Stimulated activated CD8-positive, alpha-beta memory T cell treated with anti-CD3 and anti-CD28 coated beads, Interleukin-7, amount 100 ng/mL, for 48 hours (primary cell): Measurements from ENCODE around the gene LRP1B.
"Not testable (repeated sequence)": the region's sequence is repeated elsewhere in the genome, so short reads cannot be mapped to it uniquely, and the experiment has no call there.

Experiments
- DNase-seq, 2 donors: peaks; one replicate each; pipeline ENCODE4 v3.0.0-alpha.2; 2020; ENCODE audit warnings: low read depth in 1 of 2; ENCODE audit errors: extremely low read depth in 1 of 2

LRP1B gene

GRCh38 chr2:140509765-140510164 is 1621.1 kb downstream of the LRP1B start:
- DNase-seq = no peak

DNA sequence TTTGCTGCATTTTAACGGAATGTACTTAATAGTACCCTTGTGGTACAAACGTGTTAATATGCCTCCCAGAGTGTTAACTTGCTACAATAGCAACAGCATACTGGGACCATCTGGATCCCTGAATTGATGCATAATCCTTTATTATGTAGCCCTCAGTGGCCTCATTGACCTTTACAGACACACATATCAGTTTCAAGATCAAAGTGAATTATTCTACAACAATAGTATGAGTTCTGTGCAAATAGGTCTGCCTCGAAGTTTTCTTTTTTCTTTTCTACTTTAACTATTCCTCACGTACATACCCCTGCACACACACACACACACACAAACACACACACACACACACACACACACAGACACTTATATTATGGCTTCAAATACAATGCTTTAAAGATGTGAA is 1622.1 kb downstream of the LRP1B start:
- no peak for DNase-seq

- DNase-seq = no peak
Measured at GRCh38 chr2:140506606-140507005, 1624.2 kb downstream of the LRP1B start.

DNA sequence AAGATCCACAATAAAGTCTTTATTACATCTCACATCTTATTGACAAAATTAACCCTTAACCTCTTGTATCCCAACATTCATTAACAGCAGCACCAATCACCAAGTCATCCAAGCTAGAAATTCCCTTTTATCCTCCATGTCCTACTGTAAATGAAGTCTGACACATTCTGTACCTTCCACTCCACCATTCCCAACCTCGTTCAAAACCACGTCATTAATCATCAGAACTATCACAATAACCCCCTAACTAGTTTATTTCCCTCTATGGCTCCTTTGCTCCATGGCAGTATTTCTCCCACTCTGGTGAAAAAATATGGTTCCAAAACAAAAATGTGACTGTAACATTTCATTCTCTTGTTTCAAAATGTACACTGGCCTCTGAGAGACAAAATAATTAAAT is 1626.2 kb downstream of the LRP1B start:
- no peak for DNase-seq

- DNase-seq = no peak
Measured at GRCh38 chr2:140502951-140503630, 1627.7 kb downstream of the LRP1B start.

DNA sequence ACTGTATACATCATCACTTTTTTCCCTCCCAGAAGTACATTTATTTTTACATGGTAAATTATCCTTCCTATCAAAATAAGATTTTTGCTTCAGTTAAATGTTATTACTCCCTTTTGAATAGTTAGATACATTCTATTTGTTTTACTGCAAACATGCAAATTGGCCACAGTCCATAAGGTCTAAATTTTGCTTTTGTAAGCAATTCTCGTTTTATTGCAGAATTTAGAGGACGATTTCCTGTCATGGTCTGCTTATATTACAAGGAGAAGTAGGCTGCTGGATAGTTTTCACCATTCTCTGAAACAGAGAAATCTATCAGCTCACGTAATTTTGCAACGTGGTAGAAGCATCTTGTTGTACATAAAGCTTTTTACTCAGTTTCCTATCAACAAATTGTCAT is 1632.5 kb downstream of the LRP1B start:
- DNase-seq = no peak

- DNase-seq = no peak
Measured at GRCh38 chr2:140496714-140497113, 1634.1 kb downstream of the LRP1B start.

GRCh38 chr2:140491876-140492275 is 1638.9 kb downstream of the LRP1B start:
- no peak for DNase-seq

DNA sequence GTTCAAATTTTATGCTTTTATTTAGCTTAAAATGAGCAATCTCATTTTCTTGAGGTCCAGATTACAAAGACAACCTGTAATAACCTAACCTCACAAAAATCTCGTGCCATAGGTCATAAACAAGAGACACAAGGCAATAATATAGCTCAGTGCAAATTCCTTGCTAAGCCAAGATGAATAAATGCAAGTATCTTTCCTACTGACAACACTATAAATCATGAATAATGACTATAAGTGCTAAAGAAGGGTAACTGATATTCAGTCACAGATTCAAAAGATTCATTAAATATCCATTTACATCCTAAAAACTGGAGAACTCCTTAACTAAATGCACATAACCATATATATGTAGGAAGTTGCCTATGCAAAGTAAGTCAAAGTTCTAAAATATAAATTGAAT is 1641.6 kb downstream of the LRP1B start:
- no peak for DNase-seq

- no peak for DNase-seq
Measured at GRCh38 chr2:140481136-140481535, 1649.7 kb downstream of the LRP1B start.

GRCh38 chr2:140473851-140474250 is 1657.0 kb downstream of the LRP1B start:
- no peak for DNase-seq

- no peak for DNase-seq
Measured at GRCh38 chr2:140472676-140473075, 1658.1 kb downstream of the LRP1B start.

GRCh38 chr2:140465301-140465700 is 1665.5 kb downstream of the LRP1B start:
- DNase-seq = no peak

DNA sequence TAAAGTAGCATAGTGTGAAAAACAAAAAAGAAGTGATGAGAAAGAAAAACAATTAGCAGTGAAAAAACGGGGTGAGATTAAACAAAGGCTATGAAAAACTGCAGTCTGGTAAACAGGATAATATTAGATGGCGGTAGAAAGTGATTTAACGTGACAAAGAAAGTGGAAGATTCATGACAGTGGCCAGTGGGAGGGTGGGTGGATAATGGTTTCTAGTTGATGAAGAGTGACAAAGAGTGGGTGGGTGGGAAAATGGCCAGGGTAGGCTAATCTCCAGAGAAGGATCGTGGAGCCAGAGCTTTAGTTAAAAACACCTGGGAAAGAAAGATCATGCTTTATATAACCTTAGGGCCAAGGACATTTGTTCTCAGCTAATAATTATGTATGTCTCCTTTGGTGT is 1667.8 kb downstream of the LRP1B start:
- no peak for DNase-seq

- no peak for DNase-seq
Measured at GRCh38 chr2:140457483-140457882, 1673.3 kb downstream of the LRP1B start.

DNA sequence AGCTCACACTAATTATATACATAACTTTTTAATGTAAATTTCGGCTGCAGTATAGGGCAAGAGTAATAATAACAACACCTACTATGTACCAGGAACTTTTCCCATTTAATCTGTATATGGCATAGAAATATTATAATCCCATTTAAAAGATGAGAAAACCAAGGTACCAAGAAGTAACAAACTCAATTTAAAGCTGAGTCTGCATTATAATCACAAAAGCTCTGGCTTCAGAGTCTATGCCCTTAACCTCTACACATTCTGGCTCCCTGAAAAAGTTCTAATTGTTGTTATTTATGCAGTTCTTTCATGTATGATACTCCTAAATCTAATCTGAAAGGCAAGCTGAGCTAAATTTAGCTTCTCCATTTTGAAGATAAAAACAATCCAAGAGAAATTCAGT is 1675.5 kb downstream of the LRP1B start:
- no peak for DNase-seq

- no peak for DNase-seq
Measured at GRCh38 chr2:140454717-140455116, 1676.1 kb downstream of the LRP1B start.

GRCh38 chr2:140451324-140451723 is 1679.5 kb downstream of the LRP1B start:
- no peak for DNase-seq

- DNase-seq = no peak
Measured at GRCh38 chr2:140442319-140442718, 1688.5 kb downstream of the LRP1B start.

GRCh38 chr2:140440815-140441214 is 1690.0 kb downstream of the LRP1B start:
- no peak for DNase-seq

DNA sequence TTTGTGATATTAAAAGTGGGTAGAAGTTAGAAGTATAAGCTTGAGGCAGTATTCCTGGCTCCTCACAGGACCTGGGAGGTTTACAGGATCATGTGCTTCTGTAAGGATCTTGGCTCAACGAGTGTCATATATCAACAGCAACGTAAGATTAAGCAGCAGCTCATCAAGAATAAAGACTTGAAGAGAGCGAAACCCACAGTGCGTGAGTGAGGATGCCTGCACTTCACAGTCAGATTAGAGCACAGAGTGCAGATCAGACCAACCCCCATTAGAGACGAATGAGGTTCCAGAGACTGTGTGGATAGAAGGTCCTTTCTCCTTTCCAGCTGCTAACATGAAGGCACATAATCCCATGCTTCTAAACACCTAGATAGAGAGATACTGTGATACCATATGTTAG is 1693.9 kb downstream of the LRP1B start:
- no peak for DNase-seq

GRCh38 chr2:140427033-140427432 is 1703.8 kb downstream of the LRP1B start:
- DNase-seq = not testable (repeated sequence)

DNA sequence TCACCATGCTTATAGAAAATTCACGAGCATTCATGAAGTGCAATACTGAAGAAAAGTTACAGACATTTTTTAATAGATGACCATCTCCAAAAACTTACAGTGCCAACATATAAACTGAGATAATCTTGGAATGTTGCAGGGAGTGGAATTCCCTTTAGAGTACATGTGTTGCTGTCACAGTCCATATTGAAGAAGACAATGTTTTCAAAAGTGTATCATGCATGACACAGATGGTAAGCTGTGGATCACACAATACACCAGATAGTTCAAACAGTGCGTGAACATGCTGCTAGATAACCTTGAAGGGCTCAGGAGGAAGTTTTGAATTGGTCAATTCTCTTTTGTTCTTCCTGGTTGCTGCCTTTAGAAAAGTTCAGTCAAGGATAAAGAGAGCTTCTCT is 1706.3 kb downstream of the LRP1B start:
- no peak for DNase-seq
